Measurements from ENCODE around the gene ZAP70.

ZAP70 gene

DNA sequence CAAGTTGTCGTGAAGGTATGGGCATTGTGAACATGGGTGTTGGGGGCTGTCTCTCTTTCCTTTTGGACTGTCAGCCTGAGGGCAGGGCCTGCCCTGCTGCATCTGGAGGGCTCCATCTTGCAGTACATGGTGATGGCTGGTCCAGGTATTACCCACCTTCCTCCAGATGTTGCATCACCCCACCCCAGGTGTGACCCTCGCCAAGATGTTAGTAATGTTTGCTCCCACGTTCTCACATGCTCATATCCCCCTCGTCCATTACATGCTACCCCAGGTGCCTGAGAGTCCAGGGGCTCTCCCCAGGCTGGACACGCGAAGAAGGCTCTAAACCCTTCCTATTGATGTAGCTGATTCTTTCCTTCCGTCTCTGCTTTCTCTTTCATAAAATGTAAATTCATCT, 13.9 kb downstream of the ZAP70 start:
- DNase-seq (ENCODE audit: low read depth, low spot score) = no peak
- H3K4me3 ChIP-seq (ENCODE audit: low read length) = no peak overlapping the region

DNA sequence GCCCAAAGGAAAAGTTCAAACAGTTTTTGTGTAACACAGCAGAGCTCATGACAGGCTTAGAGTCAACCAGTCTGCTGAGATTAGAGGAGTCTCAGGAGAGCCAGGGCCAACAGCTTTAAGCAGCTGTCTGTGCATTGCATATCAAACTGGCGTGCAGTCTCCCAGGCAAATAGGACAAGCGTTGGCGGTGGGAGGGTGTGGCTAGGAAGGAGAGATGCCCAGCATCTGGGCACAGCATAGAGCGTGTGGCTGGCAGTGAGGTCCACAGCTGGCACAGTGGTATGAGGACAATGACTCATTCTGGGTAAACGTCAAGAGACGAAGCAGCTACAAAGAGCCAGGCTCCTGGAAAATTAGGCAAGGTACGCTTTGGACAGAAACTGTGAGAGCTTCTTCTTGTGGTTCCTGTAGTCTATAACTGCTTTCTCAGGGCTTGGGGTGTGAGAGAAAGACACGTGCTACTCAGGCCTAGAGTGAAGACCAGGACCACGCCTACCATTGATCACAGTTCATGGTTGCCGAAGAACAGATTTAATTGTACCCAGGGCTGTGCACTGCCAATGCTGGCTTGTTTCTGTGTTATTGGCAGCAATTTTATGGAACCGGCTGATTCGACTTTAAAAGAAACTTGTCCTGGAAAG, 14.8 kb downstream of the ZAP70 start:
- DNase-seq (ENCODE audit: low read depth, low spot score) = no peak
- no peak overlapping the region for H3K4me3 ChIP-seq (ENCODE audit: low read length)

- H3K4me3 ChIP-seq (ENCODE audit: low read length) = no peak overlapping the region
- DNase-seq (ENCODE audit: low read depth, low spot score) = no peak
Measured at GRCh38 chr2:97730245-97730644, 16.9 kb downstream of the ZAP70 start.

DNA sequence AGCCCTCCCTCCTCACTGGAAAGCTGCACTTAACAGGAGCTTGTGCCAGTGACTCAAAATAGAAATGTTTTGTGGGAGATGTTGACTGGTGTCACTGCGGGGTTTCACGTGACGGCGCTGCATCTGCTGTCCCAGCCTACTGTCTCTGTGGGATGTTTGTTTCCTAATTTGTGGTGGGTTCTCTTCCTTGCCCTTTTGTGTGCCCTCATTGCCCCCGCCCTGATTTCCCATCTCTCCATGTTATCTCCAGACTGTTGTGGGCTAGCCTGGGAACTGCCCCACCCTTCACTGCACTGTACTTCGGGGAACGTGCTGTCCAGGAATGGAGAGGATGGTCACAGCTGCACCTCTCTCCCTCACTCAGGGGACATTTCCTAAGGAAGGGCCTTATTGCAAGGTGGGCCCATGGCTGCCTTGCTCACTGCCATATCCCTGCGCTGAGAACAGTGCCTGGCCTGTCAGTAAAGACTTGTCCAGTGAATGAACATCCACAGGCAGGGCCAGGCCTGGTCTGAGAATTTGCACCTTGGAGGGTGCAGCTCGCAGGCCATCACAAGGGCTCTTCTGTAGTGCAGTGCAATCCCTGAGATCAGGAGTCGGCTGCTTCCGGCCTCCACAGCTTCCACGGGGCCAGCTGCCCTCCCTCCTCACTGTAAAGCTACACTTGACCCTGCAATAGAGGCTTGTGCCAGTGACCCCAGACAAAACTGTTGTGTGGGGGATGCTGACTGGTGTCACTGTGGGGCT, 18.1 kb downstream of the ZAP70 start:
- no peak for DNase-seq (ENCODE audit: low read depth, low spot score)
- no peak overlapping the region for H3K4me3 ChIP-seq (ENCODE audit: low read length)

DNA sequence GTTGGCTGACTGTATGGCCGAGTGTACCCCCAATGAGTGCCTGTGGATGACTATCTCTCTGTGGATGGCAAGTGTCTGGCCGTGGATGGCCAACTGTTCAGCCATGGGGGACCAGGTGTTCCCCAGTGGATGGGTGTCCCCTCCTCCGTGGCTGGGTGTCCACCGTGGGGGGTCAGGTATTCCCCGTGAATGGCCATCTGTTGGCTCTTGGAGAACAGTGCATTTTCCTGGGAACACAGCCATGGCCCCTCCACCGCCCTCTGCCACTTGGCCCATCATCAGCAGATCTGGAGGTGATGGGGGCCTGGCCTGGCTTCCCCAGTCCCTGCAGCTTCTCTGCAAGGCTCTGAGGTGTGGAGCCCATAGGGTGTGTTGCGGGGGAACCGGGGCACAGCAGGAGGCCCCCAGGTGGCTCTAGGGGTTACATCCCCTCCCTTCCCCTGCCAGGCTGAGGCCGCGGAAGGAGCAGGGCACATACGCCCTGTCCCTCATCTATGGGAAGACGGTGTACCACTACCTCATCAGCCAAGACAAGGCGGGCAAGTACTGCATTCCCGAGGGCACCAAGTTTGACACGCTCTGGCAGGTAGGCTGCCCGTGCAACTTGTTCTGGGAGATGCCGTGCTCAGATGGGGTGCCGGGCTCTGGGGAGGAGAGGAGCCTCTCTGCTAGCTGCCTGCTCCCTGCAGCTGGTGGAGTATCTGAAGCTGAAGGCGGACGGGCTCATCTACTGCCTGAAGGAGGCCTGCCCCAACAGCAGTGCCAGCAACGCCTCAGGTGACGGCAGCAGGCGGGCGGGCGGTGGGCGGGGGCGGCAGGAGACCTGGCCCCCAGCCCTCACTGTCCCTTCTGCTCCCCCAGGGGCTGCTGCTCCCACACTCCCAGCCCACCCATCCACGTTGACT, 19.3 kb downstream of the ZAP70 start:
- no peak for DNase-seq (ENCODE audit: low read depth, low spot score)
- no peak overlapping the region for H3K4me3 ChIP-seq (ENCODE audit: low read length)

DNA sequence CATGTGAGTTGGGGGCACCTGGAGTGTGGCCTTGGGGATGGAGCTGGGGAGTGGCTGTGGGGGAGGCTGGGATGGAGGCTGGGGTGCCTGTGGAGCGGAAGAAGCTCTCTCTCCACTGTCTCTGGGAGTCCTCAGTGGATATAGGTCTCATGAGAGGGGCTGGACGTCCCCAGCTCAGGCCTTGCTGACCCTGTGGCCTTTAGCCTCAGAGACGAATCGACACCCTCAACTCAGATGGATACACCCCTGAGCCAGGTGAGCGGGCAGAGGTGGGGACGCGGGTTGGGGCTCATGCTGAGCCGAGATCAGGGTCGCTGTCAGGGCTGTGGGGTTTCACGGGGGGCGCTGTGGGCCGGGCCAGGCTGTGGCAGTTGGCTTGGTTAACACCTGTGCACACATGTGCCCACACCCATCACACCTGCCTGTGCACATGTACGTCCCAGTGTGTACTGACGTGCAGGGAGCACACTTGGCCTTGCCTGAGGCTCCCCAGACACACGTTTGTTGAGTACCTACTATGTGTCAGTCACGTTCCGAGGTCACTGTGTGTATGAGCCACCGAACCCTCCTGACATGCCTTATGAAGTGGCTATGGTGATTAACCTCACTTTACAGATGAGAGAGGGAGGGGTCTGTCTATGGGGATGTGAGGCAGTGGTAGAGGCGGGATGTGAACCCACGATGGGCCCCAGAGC, 20.1 kb downstream of the ZAP70 start:
- no peak for DNase-seq (ENCODE audit: low read depth, low spot score)

DNA sequence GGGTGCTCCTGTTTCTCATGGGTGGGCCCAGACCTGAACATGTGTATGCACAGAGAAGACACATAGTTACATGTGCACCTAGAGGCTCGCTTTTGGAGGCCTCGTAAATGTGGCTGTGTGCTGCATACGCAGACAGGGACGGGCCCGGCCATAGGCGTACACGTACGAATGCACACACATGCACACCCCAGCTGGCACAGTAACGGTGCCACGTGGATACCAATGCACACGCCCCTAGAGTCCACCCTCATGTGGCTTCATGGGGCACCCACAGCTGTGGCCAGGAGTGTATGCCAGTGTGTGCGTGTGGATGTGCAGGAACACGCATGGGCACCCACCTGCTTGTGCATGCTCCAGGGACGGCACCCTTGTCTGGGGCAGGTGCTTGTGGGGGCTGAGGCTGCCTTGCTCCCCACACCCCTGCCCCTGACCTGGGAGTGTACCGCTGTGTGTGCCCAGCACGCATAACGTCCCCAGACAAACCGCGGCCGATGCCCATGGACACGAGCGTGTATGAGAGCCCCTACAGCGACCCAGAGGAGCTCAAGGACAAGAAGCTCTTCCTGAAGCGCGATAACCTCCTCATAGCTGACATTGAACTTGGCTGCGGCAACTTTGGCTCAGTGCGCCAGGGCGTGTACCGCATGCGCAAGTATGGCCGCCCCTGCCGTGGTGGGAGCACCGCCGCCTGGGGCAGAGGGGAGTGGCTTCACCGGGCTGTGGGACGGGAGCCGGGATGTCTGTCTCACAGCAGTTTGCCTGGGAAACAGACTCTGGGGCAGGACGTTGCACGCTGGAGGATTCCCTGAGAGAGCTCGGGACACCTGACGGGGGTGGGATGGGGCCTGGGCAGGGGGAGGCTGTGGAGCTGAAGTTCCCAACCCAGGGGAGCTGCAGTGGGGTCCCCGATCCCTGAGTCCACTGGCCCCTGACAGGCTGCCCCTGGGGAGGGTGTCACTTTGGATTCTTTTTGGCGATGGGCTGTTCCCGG, 21.0 kb downstream of the ZAP70 start:
- DNase-seq (ENCODE audit: low read depth, low spot score) = no peak

More for the DNA sequence above, 20.1 kb downstream of the ZAP70 start:
- H3K4me3 ChIP-seq (ENCODE audit: low read length) = no peak overlapping the region

GRCh38 chr2:97735161-97735561, 21.8 kb downstream of the ZAP70 start:
- DNase-seq (ENCODE audit: low read depth, low spot score) = no peak
- H3K4me3 ChIP-seq (ENCODE audit: low read length) = no peak overlapping the region

More for the DNA sequence above, 21.0 kb downstream of the ZAP70 start:
- no peak overlapping the region for H3K4me3 ChIP-seq (ENCODE audit: low read length)

DNA sequence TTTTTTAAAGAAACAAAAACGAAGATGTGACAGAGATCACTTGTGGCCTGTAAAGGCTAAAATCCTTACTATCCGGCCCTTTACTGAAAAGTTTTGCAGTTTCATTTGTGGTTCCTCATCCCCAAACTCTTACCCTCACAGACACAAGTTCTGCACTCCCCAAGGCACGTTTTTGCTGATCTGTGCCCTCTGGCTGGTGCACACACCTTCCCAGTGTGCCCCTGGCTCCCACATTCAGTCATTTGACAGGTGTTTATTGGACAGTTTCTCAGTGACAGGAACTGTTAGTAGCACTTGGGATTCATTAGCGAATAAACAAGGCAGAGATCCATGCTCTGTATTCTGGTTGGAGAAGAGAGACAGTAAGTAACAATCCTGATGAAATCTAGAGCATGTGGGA, 22.8 kb downstream of the ZAP70 start:
- H3K4me3 ChIP-seq (ENCODE audit: low read length) = no peak overlapping the region

DNA sequence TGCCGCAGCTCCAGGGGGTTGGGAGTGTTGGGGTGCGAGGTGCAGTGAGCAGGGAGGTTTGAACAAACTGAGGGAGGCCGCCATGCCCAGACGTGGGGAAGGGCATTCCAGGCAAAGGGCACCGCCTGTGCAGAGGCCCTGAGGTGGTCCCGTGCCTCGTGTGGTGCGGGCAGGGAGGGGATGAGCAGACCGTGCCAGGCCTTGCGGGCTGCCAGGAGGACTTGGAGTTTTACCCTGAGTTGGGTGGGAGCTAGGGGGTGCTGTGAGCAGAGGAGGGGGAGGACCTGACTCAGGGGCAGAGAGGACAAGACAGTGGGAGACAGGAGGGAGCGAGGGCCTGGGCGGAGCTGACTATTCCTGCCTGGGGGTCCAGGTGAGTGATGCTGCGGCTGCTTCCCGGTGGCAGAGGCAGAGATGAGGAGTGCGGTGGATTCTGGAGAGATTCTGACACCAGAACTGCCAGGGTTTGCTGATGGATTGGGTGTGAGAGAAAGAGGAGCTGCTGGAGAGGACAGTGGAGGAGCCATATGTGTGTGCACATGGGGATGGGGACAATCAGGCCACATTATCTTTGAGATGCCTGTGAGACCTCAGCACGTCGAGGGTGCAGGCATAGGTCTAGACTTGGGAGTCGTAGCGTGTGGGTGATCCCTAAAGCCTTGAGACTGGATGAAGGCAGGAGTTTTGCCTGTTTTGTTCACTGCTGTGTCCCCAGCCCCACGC, 23.4 kb downstream of the ZAP70 start:
- DNase-seq (ENCODE audit: low read depth, low spot score) = no peak
- H3K4me3 ChIP-seq (ENCODE audit: low read length) = no peak overlapping the region

More for the DNA sequence above, 22.8 kb downstream of the ZAP70 start:
- no peak for DNase-seq (ENCODE audit: low read depth, low spot score)

- no peak overlapping the region for H3K4me3 ChIP-seq (ENCODE audit: low read length)
- DNase-seq (ENCODE audit: low read depth, low spot score) = no peak
Measured at GRCh38 chr2:97737421-97738178, 24.2 kb downstream of the ZAP70 start.

GRCh38 chr2:97738179-97739019, 25.0 kb downstream of the ZAP70 start:
- no peak for DNase-seq (ENCODE audit: low read depth, low spot score)

GRCh38 chr2:97739020-97739892, 25.9 kb downstream of the ZAP70 start:
- no peak for DNase-seq (ENCODE audit: low read depth, low spot score)

More at GRCh38 chr2:97738179-97739019, 25.0 kb downstream of the ZAP70 start:
- no peak overlapping the region for H3K4me3 ChIP-seq (ENCODE audit: low read length)

GRCh38 chr2:97739893-97740245, 26.5 kb downstream of the ZAP70 start:
- H3K4me3 ChIP-seq (ENCODE audit: low read length) = no peak overlapping the region
- no peak for DNase-seq (ENCODE audit: low read depth, low spot score)

More at GRCh38 chr2:97739020-97739892, 25.9 kb downstream of the ZAP70 start:
- H3K4me3 ChIP-seq (ENCODE audit: low read length) = no peak overlapping the region

DNA sequence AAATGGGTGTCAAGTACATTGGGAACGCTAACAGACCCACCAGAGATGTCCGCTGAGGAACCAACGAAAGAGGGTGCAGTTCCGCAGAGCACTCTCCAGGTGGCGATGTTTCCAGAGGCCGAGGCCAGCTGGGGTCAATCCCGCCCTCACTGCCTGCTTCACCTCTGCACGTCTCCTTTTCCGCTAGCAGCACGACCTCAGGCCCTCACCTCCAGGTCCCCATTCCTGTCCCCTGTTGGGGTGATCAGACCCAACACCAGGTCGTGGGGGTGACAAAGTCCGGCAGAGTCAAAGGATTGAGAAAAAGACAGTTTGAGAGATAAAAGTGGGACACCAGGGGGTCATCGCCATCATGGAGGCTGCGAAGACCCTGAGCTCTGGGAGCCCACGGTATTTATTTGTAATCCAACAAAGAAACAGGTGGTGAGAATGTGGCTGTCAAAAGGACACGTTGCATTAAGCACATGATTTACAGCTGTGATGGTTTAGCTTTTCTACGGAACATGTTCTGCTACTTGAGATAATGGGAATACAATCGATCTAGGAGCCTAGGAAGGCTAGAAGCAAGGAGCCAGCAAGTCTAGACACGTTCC, 27.3 kb downstream of the ZAP70 start:
- no peak overlapping the region for H3K4me3 ChIP-seq (ENCODE audit: low read length)
- no peak for DNase-seq (ENCODE audit: low read depth, low spot score)
